GM18858 (cell line): ENCODE measurements around the gene DDX42.

ENCODE experiments used
- ATAC-seq: cut with Tn5 transposase; IDR thresholded peaks from one replicate; pipeline ENCODE4 v1.9.1; 2021; ENCODE audit not compliant: unreplicated experiment

The DDX42 gene

GRCh38 chr17:63774141-63774968 is at the start of gene DDX42:
Gene DDX42 (plus strand): TSS chr17:63774170. CDS start chr17:63787050, 12,880 bp downstream.
- ATAC-seq, result no peak

GRCh38 chr17:63735691-63736090 is 38.3 kb upstream of the DDX42 start:
- ATAC-seq, result no peak

DNA sequence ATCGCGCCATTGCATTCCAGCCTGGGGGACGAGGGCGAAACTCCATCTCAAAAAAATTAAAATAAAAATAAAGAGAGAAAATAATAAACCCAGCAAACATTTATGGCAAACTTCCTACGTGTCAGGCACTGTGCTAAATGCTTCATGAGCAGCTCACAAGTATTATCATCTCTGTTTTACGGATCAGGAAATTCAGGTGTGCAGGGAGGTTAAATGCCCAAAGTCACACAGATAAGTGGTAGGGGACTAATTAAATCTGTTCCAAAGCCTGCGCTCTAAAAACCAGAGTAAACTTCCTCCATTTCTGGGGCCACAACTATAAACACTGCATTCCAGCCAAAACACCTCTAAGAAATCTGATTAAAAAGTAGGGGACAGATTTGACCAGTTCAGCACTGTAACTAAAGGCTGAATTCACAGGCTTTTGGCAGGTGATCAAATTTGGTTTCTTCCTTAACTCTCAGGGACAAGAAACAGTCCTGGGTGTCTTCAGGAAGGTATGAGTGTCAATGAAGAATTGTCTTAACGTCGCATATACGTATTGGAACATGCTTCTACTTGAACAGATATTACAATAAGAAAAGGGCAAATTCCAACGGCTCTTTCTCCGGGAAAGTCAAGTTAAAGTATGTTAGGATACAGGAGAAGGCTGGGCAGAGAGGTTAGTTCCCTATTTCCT is 33.4 kb upstream of the DDX42 start:
- no peak for ATAC-seq

DNA sequence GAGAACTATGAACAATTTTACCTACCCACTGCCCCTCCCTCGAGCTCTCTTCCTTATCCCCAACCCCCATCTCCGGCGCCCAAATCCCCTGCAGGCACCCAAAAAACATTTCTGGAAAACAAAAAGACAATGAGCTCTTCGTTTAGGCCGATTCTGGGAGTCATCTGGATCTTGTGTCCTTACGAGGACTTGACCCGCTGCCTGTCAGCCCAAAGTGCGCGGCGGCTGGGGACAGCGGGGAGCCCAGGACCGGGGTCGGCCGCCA is 32.9 kb upstream of the DDX42 start:
- peak; percentile 1 for ATAC-seq

DNA sequence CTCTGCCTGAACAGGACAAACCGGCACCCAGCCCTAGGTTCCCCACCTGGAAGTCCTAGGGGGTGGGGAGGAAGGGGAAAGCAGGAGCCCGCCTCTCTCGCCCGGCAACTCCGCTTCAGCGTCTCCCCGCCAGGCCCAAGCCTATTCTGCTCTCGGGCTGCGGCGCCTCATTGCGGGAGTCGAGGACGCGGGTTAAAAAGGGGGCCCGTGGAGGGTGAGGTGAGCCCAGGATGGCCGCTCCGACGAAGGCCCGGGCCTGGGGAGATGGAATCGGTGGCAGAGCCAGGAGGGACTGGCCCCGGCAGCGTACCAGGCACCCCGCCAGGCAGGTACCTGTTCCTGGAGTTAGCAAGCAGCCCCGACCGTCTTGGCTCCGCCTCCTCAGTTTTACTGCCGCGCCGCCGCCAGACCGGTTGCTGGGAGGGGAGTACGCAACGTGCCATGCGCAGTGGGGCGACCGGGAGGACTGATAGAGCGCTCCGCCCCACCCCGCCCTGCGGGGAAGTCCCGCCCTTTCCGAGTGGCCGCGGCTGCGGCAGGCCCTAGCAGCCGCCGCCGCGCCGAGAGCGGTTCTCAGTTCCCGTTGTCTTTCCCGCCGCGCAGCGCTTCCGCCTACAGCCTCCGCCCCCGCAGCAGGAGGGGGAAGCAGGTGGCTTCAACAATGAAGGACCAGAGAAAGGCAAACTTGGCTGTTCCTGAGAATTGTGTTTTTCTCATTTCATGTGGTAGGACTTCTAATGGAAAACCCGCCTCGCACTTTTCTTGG is 32.4 kb upstream of the DDX42 start, which contains the start of gene STRADA:
Gene STRADA (minus strand): TSS at position 392 of the 766 bp plus-strand sequence. CDS start 13,430 bp downstream, outside the sequence.
- ATAC-seq, result peak; percentile 87

- ATAC-seq, result no peak
Measured at GRCh38 chr17:63751806-63752205, 22.2 kb upstream of the DDX42 start.

- ATAC-seq, result no peak
Measured at GRCh38 chr17:63752707-63753106, 21.3 kb upstream of the DDX42 start.

GRCh38 chr17:63753215-63753614 is 20.8 kb upstream of the DDX42 start:
- no peak for ATAC-seq

- no peak for ATAC-seq
Measured at GRCh38 chr17:63754046-63754445, 19.9 kb upstream of the DDX42 start.

GRCh38 chr17:63758428-63758827 is 15.5 kb upstream of the DDX42 start:
- ATAC-seq, result no peak

- ATAC-seq, result no peak
Measured at GRCh38 chr17:63760771-63761539, 13.0 kb upstream of the DDX42 start.

DNA sequence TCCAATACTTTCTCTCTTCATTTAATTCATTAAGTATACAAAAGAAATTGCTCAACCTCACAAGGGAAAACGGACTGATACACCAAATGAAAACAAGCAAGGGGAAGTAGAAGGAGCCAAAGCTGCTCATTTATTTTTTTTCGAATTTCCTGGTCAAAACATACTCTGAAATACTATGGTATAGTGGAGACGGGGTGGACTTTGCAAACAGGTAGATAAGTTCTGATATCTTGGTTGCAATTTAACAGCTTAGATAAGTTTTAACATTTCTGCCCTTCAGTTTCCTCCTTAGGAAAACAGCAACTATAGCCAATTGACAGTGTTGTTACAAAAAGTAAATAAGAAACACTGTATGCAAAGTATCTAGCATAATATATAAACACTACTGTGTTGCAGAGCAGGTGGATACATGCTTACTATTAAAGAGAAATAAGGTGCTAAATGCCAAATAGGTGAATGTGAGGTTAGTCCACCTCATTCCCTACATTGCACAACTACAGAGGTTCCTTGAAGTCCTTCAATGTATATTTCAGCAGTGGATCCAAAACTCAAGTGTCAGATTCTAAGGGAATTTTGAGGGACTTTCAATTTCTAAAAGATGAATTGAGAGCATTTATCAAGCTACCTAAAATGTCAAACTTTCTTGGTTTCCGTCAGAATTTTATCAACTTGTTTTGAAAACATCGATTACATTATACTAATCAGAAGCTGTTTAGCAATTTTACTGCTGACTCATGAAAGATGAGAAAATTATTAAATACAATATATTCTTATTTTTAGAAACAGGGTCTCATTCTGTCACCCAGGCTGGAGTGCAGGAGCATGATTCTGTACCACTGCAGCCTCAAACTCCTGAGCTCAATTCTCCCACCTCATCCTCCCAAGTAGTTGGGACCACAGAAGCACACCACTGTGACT is 11.6 kb upstream of the DDX42 start:
- no peak for ATAC-seq

GRCh38 chr17:63764716-63765115 is 9.3 kb upstream of the DDX42 start:
- ATAC-seq, result no peak

DNA sequence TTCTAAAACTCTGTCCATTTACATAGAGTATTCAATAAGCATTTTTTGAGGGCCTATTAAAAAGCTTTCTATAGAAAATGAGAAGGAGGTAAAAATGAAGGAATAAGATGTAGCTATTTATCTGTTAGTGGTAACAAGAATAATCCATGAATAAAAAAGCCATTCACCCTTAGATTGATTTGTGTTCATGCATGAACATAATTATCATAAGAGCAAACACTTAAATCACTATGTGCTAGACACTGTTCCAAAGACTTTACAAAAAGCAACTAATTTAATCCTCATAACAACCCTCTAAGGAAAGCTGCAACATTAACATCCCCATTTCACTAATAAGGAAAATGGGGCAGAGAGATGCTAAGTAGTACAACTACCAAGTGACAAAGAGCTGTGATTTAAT is 7.2 kb upstream of the DDX42 start:
- no peak for ATAC-seq

DNA sequence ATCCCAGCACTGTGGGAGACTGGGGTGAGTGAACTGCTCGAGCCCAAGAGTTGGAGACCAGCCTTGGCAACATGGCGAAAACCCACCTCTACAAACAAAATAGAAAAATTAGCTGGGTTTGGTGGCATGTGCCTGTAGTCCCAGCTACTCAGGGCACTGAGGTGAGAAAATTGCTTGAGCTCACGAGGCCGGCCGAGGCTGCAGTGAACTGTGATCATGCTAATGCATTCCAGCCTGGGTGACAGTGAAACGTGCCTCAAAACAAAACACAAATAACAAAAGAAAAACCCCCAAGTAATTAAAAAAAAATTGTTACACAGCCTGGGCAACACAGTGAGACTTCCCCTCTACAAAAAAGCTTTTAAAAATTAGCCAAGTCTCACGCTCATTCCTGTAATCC is 5.5 kb upstream of the DDX42 start:
- no peak for ATAC-seq

- no peak for ATAC-seq
Measured at GRCh38 chr17:63772801-63773271, 1.1 kb upstream of the DDX42 start.

DNA sequence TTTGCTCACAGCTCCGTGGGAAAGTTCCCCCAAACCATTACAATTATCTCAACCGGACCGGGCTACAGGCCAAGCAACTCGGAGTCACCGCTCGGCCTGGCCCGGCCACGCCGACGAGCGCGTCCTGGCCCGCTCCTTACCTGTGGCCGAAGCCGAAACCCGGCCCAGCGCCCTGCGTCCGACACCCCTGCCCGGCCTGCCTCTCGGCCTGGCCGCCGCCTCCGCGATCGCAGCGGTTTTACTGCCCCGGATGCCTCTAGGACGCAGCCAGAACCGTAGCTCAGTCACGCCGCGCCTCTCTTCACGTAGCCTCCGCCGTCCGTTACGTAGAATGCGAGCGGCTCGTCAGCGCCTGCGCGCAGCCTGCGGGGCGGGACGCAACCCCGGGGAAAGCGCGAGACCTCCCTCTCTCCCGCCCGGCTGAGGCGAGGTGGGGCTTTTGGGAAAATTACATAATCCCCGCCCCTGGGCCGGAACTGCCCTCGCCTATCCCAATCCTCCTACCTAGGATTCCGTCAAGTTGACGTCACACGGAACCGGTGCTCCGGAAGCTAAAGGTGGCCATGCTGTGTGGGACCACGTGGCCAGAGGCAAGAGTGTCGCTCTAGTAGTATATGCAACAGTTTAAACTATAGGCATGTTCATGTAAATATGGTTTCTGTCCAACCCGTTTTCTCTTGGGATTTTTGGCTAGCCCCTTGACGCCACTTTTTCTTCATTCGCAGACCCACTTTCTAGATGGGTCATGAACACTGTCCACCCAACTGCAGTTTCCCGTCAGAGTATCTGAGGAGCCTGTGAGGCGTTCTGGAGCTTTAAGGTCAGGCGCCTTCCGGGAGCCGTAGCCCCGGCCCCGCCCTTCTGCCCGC is 464 bp upstream of the DDX42 start, which contains the start of gene CCDC47:
Gene CCDC47 (minus strand): TSS at position 326 of the 869 bp plus-strand sequence. CDS start 7,422 bp downstream, outside the sequence.
- ATAC-seq, result peak; percentile 68

DNA sequence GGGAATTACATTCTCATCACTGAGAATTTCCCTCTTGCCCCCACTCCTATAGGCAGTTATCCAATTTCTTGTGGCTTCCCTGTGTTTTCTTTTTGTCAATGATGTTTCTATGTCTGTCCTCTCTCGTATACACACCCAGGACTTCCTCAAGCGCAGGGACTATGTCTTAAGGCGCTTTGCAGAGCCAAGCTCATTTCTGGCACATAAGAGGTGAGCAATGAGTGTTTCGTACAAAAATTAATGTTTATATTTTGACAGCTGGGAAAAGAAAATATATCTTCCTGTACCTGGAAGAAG is 947 bp downstream of the DDX42 start:
- no peak for ATAC-seq

DNA sequence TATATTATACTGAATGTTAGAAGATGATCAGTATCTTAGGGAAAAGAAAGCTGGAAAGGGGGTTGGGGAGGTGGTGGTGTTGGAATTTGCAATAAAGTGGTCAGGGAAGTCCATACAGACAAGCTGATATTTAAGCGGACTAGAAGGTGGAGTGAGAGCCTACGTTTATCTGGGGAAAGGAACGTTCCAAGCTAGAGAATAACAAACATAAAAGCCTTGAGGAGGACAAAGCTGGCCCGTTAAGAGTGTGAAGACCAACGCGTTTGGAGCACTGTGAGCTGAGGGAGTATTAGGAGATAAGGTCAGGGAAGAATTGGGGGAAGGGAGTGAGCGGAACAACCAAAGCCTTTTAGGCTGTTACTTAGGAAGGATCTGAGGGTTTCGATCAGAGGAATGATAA is 1.4 kb downstream of the DDX42 start:
- no peak for ATAC-seq
